ENCODE measurements around the gene CREB3. TPM values are rescaled to one million over a fixed set of nuclear protein-coding genes. Genes with fewer than 3 reads are reported as not detected.

CREB3 gene
- total and polyA plus RNA-seq, 9 of the 15 experiments (the other 6 are each of a cell fraction or from before 2014, with no cell fraction given), result 5.7 to 18.3 (median 14.9) TPM

DNA sequence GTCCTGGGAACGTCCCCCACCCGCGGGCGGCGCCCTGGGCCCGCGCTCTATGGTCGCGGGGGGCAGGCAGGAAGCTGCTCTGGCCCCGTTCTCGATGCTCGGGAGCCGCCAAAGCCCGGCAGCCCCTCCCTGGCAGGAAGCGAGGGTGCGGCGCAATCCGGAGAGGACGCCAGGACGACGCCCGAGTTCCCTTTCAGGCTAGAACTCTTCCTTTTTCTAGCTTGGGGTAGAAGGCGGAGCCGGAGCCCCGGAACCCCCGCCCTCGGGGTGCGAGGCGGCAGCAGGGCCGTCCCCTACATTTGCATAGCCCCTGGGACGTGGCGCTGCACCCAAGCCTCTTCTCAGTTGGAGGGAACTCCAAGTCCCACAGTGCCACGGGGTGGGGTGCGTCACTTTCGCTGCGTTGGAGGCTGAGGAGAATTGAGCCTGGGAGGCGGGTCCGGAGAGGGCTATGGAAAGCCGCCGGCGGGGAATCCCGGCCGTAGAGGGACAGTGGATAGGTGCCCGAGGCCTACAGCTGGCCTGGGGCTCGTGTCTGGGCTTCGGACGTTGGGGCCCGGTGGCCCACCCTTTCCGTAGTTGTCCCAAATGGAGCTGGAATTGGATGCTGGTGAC, at the start of gene CREB3, which contains the start of gene TLN1 (continued):
- TF ChIP-seq, protein P1, sequence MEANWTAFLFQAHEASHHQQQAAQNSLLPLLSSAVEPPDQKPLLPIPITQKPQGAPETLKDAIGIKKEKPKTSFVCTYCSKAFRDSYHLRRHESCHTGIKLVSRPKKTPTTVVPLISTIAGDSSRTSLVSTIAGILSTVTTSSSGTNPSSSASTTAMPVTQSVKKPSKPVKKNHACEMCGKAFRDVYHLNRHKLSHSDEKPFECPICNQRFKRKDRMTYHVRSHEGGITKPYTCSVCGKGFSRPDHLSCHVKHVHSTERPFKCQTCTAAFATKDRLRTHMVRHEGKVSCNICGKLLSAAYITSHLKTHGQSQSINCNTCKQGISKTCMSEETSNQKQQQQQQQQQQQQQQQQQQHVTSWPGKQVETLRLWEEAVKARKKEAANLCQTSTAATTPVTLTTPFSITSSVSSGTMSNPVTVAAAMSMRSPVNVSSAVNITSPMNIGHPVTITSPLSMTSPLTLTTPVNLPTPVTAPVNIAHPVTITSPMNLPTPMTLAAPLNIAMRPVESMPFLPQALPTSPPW (CRISPR knock-in tag; IDR thresholded peaks at IDR 0.05), result peak; percentile 99
- TF ChIP-seq, protein P2, sequence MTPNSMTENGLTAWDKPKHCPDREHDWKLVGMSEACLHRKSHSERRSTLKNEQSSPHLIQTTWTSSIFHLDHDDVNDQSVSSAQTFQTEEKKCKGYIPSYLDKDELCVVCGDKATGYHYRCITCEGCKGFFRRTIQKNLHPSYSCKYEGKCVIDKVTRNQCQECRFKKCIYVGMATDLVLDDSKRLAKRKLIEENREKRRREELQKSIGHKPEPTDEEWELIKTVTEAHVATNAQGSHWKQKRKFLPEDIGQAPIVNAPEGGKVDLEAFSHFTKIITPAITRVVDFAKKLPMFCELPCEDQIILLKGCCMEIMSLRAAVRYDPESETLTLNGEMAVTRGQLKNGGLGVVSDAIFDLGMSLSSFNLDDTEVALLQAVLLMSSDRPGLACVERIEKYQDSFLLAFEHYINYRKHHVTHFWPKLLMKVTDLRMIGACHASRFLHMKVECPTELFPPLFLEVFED (CRISPR knock-in tag; conservative IDR thresholded peaks at IDR 0.05), result no peak
- TF ChIP-seq ZNF830 (CRISPR knock-in tag; IDR thresholded peaks at IDR 0.05) (no peak), SAP30 (IDR thresholded peaks at IDR 0.05; ENCODE audit: borderline replicate concordance, insufficient read depth, low read depth, low read length, poor library complexity, severe bottlenecking) (peak; percentile 68), EP400 (IDR thresholded peaks at IDR 0.05) (peak; percentile 76), ZKSCAN1 (IDR thresholded peaks at IDR 0.05; ENCODE audit: low read depth, low read length) (0 out of 2 replicates have a peak, but pooled peaks have one; percentile 22), CEBPG (CRISPR knock-in tag; IDR thresholded peaks at IDR 0.05) (no peak), CEBPG (tag; conservative IDR thresholded peaks at IDR 0.05 in 1 of 2, IDR thresholded peaks at IDR 0.05 in 1 of 2) (no peak), CHD4 (IDR thresholded peaks at IDR 0.05; ENCODE audit: insufficient read depth, insufficient replicate concordance, low read depth, low read length, poor library complexity, severe bottlenecking) (no peak), NR2C2 (CRISPR knock-in tag; IDR thresholded peaks at IDR 0.05) (peak; percentile 25; the same call in 1 of the 2 replicates), NR2C2 (tag; IDR thresholded peaks at IDR 0.05) (no peak; the same call in 1 of the 2 replicates), NCOA1 (IDR thresholded peaks at IDR 0.05; ENCODE audit: low read depth) (no peak), ATF1 (CRISPR knock-in tag; IDR thresholded peaks at IDR 0.05) (no peak), ATF1 (tag; IDR thresholded peaks at IDR 0.05) (peak; percentile 95)
- TF ChIP-seq, protein P3, sequence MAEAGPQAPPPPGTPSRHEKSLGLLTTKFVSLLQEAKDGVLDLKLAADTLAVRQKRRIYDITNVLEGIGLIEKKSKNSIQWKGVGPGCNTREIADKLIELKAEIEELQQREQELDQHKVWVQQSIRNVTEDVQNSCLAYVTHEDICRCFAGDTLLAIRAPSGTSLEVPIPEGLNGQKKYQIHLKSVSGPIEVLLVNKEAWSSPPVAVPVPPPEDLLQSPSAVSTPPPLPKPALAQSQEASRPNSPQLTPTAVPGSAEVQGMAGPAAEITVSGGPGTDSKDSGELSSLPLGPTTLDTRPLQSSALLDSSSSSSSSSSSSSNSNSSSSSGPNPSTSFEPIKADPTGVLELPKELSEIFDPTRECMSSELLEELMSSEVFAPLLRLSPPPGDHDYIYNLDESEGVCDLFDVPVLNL (CRISPR knock-in tag; IDR thresholded peaks at IDR 0.05; ENCODE audit: low read depth), result no peak
- TF ChIP-seq, protein P4, sequence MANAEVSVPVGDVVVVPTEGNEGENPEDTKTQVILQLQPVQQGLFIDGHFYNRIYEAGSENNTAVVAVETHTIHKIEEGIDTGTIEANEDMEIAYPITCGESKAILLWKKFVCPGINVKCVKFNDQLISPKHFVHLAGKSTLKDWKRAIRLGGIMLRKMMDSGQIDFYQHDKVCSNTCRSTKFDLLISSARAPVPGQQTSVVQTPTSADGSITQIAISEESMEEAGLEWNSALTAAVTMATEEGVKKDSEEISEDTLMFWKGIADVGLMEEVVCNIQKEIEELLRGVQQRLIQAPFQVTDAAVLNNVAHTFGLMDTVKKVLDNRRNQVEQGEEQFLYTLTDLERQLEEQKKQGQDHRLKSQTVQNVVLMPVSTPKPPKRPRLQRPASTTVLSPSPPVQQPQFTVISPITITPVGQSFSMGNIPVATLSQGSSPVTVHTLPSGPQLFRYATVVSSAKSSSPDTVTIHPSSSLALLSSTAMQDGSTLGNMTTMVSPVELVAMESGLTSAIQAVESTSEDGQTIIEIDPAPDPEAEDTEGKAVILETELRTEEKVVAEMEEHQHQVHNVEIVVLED (CRISPR knock-in tag; IDR thresholded peaks at IDR 0.05), result peak; percentile 57; the same call in 1 of the 2 replicates
- TF ChIP-seq, protein P5, sequence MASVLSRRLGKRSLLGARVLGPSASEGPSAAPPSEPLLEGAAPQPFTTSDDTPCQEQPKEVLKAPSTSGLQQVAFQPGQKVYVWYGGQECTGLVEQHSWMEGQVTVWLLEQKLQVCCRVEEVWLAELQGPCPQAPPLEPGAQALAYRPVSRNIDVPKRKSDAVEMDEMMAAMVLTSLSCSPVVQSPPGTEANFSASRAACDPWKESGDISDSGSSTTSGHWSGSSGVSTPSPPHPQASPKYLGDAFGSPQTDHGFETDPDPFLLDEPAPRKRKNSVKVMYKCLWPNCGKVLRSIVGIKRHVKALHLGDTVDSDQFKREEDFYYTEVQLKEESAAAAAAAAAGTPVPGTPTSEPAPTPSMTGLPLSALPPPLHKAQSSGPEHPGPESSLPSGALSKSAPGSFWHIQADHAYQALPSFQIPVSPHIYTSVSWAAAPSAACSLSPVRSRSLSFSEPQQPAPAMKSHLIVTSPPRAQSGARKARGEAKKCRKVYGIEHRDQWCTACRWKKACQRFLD (CRISPR knock-in tag; IDR thresholded peaks at IDR 0.05), result 0 out of 2 replicates have a peak, but pooled peaks have one; percentile 51
- TF ChIP-seq, protein P6, sequence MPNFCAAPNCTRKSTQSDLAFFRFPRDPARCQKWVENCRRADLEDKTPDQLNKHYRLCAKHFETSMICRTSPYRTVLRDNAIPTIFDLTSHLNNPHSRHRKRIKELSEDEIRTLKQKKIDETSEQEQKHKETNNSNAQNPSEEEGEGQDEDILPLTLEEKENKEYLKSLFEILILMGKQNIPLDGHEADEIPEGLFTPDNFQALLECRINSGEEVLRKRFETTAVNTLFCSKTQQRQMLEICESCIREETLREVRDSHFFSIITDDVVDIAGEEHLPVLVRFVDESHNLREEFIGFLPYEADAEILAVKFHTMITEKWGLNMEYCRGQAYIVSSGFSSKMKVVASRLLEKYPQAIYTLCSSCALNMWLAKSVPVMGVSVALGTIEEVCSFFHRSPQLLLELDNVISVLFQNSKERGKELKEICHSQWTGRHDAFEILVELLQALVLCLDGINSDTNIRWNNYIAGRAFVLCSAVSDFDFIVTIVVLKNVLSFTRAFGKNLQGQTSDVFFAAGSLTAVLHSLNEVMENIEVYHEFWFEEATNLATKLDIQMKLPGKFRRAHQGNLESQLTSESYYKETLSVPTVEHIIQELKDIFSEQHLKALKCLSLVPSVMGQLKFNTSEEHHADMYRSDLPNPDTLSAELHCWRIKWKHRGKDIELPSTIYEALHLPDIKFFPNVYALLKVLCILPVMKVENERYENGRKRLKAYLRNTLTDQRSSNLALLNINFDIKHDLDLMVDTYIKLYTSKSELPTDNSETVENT (CRISPR knock-in tag; IDR thresholded peaks at IDR 0.05), result peak; percentile 97
